GM19463 (cell line): Measurements from ENCODE around the gene C1RL.
"Not testable (repeated sequence)": the region's sequence is repeated elsewhere in the genome, so short reads cannot be mapped to it uniquely, and the experiment has no call there.

Source experiments
- ATAC-seq: cut with Tn5 transposase; IDR thresholded peaks from one replicate; pipeline ENCODE4 v1.9.1; 2021; ENCODE audit warnings: mild to moderate bottlenecking, moderate library complexity; ENCODE audit not compliant: unreplicated experiment

C1RL gene

DNA sequence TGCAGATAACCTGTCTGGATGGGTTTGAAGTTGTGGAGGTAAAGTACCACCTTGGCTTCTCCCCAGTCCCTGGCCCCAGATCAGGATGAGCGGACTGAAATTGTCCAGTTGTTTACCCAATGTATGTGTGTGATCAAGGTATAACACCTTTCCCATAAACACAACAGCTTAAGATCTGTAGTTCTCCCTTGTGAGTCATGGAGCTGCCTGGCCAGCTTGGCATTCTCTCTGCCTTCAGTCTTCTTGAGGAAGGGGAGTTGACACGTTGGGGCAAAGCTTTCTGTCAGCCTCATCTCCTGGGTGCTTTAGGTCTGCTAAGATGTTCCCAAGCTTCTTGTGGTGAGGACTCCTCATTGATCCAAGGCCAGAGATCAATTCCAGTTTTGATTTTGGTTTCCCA lies 42.4 kb downstream of the C1RL start:
- ATAC-seq: no peak

- ATAC-seq: no peak
Observed at GRCh38 chr12:7065073-7065623, 43.9 kb downstream of the C1RL start.

DNA sequence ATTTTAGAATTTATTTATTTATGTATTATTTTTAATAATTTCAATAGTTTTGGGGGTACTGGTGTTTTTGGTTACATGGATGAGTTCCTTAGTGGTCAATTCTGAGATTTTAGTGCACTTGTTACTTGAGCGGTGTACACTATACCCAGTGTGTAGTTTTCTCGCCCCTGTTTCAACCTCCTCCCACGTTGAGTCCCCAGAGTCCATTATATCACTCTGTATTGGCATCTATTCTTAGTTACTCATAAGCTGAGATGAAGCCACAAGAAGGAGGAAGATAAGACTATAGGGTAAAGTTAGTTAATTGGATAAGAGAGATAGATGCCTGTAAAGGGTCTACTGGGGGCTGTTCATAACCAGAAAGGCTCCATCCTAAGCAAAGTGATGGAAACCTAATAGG lies 44.5 kb downstream of the C1RL start:
- no peak for ATAC-seq

- ATAC-seq: no peak
Observed at GRCh38 chr12:7061596-7061995, 47.4 kb downstream of the C1RL start.

DNA sequence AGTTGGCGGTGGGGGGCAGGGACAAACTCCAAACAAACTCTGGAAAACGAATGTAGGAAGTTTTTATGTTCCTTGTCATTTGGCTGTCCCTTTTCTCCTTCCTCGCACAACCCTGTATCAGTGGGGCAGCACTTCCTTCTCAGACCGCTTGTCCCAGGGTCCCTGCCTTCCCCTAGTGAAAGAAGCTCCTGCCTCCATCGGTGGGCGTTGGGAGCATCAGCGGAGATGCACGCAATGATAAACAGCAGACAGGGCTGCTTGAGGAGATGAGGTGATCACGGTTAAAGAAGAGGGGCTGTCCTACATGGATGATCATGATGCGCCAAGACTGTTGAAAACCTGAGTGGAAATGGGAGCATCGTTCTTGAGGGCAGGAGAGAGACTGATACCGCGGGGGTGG lies 47.9 kb downstream of the C1RL start:
- ATAC-seq: no peak

DNA sequence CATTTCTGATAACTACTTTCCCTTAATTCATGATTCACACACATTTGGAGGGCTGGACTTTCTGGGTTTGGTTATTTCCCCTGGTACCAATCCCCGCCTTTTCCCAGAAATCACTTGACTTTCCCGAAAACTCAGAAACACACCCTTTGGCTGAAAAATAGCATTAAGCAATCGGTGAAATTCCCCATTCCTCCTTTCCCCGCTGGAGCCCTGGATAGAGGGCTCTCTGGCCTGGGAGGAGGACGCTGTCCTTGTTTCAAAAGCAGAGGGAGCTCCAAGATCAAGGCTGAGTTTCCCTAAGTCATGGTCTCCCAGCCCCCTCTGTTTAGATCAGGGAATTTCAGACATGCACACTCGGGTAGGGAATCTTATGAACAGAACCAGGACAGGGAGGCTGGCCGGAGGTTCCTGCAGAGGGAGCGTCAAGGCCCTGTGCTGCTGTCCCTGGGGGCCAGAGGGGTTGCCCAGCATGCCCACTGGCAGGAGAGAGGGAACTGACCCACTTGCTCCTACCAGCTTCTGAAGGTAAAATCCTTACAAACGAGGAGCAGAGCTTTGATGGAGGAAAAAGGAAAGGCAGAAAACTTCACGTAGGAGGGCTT lies 48.6 kb downstream of the C1RL start, which contains the start of gene C1S:
Gene C1S (plus strand): TSS at position 366 of the 602 bp plus-strand sequence. CDS start 1,195 bp downstream, outside the sequence.
- ATAC-seq: no peak

DNA sequence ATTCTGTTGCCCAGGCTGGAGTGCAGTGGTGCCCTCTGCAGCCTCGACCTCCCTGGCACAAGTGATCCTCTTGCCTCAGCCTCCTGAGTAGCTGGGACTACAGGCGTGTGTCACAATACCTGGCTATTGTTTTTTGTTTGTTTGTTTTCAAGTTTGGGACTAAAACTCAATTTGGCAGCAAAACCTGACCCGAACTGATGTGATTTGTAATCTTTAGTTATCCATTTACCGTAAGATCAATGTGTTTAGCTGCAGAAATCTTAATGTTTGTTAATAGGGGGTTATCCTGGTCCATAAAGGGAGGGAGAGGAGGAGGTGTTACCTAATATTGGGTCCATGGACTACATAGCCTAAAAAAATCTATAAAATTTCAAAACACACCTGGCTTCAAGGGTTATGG lies 49.2 kb downstream of the C1RL start:
- ATAC-seq: no peak

DNA sequence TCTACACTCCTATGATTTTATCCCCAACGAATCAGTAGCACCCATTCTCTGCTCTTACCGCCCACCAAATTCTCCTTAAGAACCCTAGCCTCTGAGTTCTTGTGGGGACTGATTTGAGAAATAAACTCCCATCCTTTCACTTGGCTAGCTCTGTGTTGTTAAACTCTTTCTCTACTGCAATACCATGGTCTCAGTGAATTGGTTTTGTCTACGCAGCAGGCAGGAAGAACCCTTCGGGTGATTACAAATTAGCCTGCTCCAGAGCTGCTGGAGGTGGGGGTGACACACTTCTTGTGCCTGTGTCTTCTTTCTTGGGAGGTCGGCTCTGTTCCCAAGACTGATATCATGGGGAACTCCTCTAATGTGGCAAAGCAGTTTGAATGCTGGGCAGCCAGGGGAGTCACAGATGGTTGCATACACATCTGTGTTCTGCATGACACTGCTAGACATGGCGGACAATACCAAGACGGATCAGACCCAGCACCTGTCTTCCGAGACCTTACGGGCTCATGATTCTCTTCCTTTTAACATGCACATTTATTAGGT lies 50.1 kb downstream of the C1RL start:
- ATAC-seq: no peak

GRCh38 chr12:7058163-7058845 lies 50.7 kb downstream of the C1RL start:
- no peak for ATAC-seq

DNA sequence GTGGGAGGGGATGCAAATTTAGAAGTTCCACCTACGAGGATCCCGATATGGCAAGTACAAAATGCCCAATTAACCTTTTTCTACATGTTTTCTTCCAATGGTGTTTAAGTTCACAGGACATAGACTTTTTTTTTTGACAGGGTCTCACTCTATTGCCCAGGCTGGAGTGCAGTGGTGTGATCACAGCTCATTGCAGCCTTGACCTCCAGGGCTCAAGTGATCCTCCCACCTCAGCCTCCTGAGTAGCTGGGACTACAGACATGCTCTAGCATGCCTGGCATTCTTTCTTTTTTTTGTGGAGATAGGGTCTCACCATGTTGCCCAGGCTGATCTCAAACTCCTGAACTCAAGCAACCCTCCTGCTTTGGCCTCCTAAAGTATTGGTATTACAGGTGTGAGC lies 53.3 kb downstream of the C1RL start:
- ATAC-seq: not testable (repeated sequence)

GRCh38 chr12:7054925-7055324 lies 54.1 kb downstream of the C1RL start:
- no peak for ATAC-seq

- not testable (repeated sequence) for ATAC-seq
Observed at GRCh38 chr12:7049973-7050372, 59.0 kb downstream of the C1RL start.

DNA sequence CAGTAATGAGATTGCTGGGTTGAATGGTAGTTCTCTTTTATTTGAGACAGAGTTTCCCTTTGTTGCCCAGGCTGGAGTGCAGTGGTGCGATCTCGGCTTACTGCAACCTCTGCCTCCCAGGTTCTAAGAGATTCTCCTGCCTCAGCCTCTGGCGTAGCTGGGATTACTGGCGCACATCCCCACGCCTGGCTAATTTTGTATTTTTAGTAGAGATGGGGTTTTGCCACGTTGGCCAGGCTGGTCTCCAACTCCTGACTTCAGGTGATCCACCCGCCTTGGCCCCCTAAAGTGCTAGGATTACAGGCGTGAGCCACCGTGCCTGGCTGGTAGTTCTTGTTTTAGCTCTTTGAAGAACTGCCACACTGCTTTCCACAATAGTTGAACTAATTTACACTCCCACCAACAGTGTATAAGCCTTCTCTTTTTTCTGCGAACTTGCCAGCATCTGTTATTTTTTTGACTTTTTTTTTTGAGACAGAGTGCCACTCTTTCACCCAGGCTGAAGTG lies 59.5 kb downstream of the C1RL start:
- ATAC-seq: not testable (repeated sequence)

GRCh38 chr12:7047306-7047705 lies 61.7 kb downstream of the C1RL start:
- no peak for ATAC-seq

GRCh38 chr12:7046383-7047105 lies 62.5 kb downstream of the C1RL start:
- ATAC-seq: no peak

GRCh38 chr12:7045913-7046312 lies 63.1 kb downstream of the C1RL start:
- no peak for ATAC-seq
